Stimulated activated CD8-positive, alpha-beta memory T cell treated with anti-CD3 and anti-CD28 coated beads, Interleukin-15, amount 100 ng/mL, for 24 hours (primary cell): Measurements from ENCODE around the gene HYAL2.
A peak's percentile ranks its signal among the peaks of the same experiment; 100 is the strongest.
"Not testable (repeated sequence)": the region's sequence is repeated elsewhere in the genome, so short reads cannot be mapped to it uniquely, and the experiment has no call there.

Experiments used
- DNase-seq: peaks from one replicate; pipeline ENCODE4 v3.0.0-alpha.2; 2020; ENCODE audit warnings: low read depth

The HYAL2 gene

DNA sequence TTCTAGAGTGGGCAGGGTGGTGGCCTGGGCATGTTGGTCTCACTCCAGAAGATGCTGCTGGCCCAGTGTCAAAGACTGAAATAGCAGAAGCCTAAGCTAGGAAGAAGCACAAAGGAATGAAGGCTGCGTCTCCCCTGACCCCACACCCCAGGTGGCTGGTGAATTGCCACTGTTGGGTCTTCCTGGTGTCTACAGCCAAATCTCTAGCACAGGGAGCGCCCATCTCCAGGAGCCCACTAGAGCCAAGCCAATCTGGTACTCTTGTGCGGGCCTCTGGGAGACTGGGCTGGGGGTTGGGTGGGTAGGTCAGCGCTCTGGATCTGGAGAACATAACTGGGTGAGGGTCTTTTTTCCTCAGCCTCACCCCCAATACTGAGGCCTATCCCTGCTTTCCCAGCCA lies 4.6 kb upstream of the HYAL2 start:
- no peak for DNase-seq

DNA sequence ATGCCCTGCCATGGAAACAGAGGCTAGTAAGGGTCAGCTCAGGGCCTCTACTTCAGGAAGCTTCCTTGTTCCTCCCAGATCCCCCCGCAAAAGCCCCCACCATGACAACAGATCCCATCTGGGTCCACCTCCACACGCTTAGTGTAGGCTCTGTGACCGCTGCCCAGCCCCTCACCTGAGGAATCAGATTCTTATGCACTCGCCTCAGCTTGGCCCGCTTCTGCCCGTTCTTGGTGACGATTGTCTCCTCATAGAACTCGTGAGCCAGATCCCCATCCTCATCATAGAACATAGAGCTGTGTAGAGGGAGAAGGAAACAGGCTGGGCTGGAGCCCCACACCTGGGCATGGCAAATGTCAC lies 3.6 kb upstream of the HYAL2 start:
- no peak for DNase-seq

DNA sequence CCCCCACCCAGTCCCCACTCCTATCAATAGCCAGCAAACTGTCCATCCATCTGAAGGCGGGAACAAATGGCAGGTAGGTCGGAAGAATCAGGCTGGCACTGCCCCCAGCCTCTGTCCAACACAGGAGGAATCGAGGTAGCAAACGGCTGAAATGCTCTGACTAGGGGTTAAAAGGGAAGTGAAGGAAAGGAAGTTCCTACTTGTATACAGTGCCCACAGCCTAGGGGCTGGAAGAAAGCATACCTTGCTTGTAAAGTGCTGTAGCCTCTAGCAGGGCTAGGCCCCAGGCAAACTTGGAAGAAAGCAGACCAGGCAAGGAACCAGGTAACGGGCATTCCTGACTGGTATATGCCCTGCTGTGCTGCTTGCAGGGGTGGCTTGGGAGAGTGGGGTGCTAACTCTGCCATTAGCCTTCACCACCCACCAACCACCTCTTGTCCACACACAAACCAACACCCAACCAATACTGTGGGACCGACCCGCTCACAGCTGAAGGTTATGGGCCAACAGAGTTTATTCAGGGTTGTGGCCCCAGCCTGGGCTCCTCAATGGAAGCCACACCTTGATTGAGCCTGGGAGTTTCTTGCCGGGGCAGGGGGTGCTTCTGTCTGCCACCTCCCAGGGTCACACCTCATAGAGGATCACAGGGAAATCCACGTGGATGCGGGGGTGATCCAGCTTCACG lies 3.1 kb upstream of the HYAL2 start:
- DNase-seq, result no peak

DNA sequence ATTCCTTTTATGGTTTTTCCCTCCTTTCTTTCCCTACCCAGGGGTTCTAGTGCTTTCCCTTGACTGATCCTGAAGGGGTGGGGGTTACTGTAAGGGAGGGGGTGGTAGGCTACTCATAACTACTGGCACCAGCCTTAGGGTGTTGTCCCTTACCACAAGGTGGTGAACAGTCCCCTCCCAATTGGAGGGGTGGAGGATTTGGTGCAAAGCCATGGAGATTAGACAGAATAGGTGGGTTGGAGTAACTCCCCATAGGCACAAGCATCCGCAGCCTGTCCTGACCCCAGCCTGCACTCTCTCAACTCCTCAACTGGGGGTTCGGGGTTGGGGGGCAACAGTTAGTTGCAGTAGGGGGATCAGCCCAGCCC lies 2.6 kb upstream of the HYAL2 start:
- no peak for DNase-seq

DNA sequence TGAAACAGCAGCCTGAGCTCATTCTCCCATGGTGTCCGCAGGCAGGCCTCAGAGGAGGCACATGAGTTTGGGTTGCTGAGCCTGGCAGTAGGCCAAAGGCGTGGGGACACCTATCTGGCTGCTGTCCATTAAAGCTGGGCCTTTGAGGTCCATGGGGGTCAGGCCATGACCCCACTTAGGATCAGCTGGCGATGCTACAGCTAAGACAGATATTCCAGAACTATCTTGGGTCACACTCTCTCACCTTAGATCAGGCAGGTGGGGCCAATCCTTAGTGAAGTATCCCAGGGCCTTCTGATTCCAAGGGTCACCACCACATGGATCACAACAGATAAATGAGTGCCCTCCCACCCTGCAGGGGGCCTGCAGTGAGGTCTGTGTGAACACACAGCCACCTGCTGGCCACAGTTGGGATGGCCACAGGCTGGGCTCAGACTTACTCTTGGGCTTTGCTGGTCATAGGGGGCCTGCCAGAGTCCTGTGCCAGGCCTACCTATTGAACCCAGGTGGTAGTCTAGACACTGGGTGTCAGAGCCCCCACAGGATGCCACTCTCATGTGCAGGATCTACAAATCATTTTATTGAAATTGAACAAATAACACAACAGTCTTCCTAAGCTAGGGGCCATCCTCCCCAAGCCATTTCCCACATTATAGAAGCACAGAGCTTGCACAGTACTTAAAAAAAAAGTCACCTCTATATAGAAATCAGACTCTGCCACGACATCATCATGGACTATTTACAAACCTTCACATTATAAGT lies 2.0 kb upstream of the HYAL2 start:
- DNase-seq, result peak; percentile 26

DNA sequence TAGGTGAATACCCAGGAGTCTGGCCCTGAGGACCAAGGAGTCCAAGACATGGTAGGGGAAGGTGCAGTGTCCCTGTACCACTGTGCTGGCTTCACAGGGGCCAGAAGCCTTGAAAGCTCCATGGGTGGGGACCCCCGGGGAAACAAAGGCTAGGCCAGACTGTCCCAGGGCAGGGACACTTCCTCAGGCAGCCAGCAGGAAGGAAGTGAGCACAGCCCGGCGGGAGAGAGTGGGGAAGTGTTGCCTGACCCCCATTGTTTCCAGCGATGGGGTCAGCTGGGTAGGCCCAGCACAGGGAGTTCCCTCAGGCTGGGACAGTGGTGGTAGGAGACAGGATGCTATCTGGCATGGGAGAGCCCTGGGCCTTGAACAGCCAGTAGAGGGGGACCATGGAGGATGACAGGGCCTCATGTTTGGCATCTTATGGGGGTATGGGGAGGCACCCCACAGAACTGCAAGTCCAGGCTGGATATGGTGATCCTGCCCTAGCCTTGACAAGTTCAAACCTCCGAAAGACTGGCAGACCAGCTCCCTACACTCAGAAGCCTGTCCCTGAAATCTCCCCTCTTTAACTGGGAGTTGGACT lies 1.2 kb upstream of the HYAL2 start:
- DNase-seq, result no peak

DNA sequence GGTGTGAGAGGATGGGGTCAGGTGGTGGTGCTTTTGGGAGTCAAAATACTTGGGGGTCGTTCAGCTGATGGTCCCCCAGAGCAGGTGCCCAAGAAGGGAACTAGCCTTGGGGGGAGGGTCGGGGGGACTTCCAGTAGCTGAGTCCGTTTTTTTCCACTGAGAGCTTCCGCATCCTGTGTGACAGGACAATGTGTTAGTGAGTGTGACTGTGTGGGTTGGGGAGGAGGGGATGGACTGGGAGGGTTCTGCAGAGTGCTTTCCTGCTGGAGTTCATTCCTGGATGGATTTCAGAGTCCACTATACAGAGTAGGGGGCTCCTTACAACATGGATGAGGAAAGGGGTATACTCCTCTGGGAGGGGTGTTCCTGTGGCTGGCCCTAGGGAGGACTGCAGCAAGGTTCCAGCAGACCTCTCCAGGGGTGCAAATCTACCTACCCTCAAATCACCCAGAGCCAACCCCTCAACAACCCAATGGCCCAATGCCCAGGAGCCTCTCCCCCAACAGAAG lies 601 bp upstream of the HYAL2 start:
- no peak for DNase-seq

DNA sequence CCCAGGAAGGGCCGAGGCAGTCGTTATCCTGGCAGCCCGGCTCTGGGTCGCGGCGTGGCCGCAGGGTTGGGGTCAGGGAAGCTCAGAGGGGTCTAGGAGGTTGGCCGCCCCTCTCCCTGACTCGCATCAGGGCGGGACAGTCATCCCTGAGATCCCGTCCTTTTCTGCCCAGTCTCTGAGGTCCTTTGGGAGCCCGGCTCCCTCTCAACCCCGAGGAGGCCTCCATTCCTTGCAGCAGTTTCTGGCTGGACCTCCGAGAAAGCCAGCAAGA lies 495 bp downstream of the HYAL2 start:
- no peak for DNase-seq

DNA sequence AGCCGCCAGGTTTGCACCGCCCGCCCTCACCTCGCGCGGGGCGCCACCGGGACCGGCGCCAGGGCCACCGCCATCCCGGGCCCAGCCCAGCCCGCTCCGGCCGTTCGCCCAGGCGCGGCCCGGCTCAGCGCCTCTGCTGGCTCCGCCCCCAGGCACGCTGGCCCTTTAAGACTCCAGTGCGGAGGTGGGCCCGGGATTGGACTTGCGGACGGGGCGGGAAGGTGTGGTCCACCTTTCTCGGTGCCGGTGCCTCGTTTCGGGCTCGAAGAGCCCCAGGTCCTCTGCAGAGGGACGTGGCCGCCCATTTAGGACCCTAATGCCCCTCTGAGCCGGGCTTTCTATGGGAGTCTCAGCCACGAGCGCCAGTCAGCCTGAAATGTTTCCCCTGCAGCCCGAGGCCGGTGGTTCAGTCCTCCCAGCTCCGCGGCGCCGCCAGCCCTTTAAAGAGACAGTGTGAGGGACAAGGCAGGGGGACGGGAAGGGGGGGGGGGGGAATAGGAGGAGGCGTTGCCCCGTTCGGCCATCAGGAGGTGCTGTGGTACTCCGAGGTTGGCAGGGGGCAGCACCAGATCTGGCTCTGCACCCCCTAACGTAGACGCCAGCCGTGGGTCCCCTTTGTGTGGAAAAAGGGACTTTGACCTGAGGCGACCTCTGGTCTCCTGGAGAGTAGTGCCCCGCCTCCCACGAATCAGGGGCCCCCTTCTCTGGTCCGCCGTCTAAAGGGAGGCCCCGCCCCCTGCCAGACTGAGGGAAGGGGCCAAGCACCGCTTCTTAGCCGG lies 1.0 kb downstream of the HYAL2 start:
- DNase-seq, result peak; percentile 55

DNA sequence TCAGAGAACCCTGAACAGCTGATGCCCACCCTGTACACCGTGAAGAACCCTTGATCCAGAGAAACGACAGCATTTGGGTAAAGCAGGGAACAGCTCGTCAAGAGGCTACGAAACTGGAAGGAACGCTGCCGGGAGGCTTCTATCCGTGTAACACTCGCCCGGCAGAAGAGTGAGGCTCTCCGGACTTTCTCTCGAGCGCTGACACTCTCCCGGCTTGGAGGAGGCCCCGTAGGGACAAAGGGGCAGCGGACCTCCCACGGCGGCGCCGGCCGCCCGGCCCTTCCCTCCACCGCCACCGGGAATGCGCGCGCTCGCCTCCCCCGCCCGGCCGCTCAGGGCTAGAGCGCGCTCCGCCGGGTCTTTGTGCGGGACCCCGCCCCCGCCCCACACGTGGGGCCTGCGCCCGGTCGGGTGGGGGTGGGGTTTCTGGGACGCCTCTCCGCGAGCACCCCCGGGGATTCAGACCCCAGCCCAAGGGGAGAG lies 1.7 kb downstream of the HYAL2 start:
- DNase-seq, result peak; percentile 40

DNA sequence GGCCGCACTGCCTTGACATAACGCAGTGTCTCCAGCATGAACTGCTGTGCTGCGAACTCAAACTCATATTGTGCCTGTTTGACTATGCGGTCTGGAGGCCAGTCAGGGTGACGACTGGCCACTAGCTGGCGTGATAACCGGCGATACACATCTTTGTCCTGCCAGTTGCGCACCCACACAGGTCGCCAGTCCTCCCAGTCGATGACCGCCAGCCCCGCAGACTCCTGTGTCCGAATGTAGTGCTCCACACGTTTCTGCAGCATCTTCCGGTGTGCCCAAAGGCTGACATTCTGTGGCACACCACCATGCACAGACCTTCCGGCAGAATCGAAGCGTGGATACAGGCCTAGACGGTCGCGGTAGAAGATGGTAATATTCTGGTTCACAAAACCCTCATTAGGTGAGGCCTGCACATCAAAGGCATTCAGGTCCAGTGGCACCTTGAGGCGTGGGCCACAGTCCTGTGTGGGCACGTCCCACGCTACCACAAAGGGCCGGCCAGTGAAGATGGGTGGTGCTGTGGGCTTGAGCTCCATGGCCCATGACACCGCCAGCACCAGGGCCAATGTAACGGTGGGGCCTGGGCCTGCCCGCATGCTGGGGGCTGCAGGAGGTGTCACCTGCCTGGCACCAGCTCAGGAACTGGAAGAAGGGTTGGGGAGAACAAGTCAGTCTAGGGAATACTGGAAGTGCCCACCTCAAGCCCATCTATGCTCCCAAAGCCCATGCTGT lies 2.5 kb downstream of the HYAL2 start:
- DNase-seq, result no peak

DNA sequence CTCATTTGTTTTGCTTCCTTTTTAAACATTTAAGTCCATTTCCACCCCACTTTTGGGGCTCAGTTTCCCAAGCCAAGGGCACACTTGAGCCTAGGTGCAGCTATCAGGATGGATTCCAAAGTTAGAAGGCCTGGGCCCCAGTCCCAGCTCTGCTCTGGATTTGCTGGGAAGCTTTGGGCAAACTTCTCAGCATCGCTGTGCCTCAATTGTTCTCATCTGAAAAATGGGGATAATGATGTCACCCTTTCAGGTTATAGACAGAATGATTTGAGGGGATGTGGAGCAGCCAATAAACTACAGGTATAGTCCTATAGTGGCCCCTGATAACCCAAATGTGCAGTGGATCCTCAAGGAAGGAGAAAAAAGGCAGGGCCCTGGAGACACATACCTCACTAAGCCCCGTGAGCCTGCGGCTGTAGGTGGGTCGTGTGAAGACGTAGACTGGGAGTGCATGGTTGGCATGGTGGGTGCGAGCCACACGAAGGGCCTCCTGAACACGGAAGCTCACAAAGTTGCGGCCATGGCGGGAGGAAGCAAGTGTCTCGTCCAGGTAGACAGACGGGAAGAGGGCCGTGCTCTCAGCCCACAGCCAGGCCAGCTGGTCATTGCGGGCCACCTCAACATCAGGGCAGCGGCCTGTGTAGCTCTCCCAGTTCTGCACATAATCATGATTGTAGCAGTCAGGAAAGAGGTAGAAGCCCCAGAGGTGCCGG lies 3.2 kb downstream of the HYAL2 start:
- no peak for DNase-seq

DNA sequence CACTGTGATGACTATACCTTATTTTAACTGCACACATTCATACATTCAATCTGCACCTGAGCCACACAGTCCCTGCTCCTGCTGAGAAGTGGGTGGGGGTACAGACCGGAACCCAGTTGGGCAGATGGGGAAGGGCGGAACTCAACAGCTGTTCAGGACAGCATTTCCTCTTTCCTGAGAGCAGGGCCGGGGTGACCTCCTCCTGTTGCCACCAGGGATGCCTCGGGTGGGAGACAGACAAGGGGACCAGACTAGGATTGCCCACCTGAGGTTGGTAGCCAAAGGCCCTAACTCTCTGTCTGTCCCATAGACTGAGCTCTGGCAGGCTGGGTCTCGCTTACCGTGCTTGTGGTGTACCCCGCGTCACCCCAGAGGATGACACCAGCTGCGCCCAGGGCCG lies 3.9 kb downstream of the HYAL2 start:
- DNase-seq, result no peak

DNA sequence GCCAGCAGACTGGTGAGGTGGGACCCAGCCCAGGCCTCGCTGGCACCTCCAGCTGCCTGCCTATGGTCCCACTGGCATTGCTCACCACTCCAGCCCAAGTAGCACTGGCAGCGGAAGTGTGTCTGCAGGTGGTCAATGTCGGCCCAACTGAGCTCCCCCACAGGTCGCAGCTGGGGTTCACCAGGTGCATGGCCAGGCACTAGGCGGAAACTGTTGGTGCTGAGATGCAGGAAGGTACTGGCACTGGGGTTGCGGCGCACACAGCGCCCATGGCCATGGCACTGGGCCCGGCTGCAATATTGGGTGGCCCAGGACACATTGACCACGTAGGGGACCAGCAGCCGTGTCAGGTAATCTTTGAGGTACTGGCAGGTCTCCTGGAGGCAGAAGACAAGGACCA lies 4.4 kb downstream of the HYAL2 start:
- no peak for DNase-seq

DNA sequence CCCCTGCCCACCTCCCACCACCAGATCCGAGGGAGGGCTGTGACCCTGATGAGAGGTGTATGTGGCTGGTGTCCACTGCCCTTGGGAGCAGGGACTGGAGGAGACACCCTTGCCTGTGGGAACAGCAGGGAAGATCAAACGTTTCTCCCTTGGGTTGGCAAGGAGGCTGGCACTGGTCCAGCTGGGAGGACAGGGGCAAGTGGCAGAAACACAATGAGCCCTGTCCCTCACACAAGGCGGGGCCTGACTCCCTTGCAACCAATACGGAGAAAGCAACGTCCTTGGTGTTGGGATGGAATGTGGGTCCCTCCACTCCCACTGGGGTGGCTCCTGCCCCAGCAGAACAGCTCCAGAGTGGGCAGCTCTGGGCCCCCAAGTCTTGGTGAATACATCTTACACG lies 5.2 kb downstream of the HYAL2 start:
- no peak for DNase-seq

DNA sequence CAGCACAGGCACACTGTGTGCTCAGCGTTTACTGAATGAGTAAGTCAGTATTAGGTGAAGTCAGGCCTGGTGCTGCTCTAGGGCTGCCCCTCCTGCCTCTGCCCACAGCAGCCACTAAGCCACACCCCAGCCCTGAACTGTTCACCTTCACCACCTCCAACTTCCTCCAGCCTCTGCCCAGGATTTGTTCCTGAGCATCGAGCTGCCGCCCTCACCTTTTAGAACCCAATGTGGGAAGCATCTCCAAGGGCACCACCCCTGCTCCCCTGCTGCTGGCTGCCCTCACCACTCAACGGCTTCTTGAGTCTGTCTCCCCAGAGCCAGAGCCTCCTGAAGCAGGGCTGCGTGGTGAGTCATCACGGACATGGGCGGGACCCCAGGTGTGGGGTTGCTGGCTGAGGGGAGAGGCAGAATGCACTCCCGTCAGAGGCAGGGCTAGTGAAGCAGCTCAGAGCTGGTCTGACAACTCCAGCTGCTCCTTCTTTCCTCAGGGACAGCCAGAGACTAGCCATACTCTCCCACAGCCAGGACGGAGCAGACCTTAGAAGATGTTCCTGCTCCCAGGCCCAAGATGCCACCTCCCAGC lies 5.8 kb downstream of the HYAL2 start:
- peak; percentile 28 for DNase-seq

DNA sequence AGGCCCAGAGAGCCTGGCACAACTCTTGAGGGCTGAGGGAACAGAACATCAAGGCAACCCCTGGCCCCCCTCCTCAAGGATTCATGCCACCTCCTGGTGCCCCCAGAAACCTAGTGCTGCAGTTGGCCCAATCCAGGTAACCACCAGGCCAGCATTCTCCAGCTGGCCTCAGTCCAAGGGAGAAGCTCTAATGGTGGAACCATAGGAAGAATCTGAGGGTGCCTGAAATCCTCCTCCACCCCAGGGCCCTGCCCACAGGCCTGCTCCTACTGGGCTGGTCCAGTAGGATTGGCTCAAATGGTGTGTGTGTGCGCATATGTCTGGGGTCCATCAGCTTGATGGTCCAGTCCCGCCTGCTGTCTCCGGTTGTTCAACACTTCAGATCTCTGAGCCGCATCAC lies 7.7 kb downstream of the HYAL2 start:
- no peak for DNase-seq

DNA sequence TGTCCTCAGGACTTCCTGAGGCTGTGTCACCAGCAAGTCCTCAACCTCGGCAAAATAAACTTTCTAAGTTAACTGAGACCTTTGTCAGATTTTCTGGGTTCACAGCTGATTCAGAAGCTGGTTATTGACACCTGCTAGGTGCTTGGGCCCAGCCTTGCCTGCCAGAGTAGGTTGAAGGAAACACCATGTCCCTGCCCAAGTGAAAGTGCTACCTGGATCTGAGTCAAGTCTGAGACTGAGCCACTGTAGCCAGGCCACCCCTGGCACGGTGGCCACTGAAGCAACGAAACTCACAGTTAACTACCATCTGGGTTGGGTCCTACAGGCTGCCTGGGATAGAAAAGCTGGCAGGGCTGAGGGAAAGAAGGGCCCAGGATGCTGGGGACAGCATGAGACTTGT lies 8.2 kb downstream of the HYAL2 start:
- DNase-seq, result no peak

DNA sequence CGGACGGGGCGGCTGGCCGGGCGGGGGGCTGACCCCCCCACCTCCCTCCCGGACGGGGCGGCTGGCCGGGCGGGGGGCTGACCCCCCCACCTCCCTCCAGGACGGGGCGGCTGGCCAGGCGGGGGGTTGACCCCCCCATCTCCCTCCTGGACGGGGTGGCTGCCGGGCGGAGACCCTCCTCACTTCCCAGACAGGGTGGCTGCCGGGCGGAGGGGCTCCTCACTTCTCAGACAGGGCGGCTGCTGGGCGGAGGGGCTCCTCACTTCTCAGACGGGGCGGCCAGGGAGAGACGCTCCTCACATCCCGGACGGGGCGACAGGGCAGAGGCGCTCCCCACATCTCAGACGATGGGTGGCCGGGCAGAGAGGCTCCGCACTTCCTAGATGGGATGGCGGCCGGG lies 10.5 kb downstream of the HYAL2 start:
- not testable (repeated sequence) for DNase-seq

DNA sequence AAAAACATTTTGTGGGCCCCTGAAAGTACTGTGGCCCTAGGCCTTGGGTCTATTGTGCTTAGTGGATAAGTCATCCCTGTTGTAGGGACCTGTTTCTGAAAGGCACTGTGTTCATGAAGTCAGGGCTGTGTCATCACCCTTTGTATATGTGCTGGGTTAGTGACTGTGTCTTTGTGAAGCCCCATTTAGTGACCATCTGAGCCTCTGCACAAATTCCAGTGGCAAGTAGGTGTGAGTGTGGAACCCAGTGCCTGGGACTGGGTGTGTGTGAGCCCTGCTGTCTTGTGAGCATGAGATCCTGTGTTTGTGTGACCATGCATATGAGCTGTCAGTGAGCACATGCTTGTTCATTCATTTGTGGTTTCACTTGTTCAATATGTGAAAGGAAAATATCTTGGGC lies 17.9 kb downstream of the HYAL2 start:
- no peak for DNase-seq
